Ishikawa (cell line): ENCODE results near the gene SGSH.

Experiments used
- CEBPB ChIP-seq: IDR thresholded peaks from 2 replicates; pipeline ENCODE4 v1.6.1; 2012
- EGR1 ChIP-seq: IDR thresholded peaks from 2 replicates; pipeline ENCODE4 v1.6.1; 2012
- EP300 ChIP-seq: IDR thresholded peaks from 2 replicates; pipeline ENCODE4 v1.6.1; 2012; ENCODE audit warnings: borderline replicate concordance
- FOXM1 ChIP-seq: IDR thresholded peaks from 2 replicates; pipeline ENCODE4 v1.6.1; 2012; ENCODE audit warnings: low read depth, borderline replicate concordance
- NFIC ChIP-seq: IDR thresholded peaks from 2 replicates; pipeline ENCODE4 v1.6.1; 2012
- RAD21 ChIP-seq: IDR thresholded peaks from 2 replicates; pipeline ENCODE4 v1.6.1; 2012; ENCODE audit warnings: low read depth
- TAF1 ChIP-seq: IDR thresholded peaks from 2 replicates; pipeline ENCODE4 v1.6.1; 2012; ENCODE audit warnings: low read depth, mild to moderate bottlenecking
- TCF12 ChIP-seq: IDR thresholded peaks from 2 replicates; pipeline ENCODE4 v1.6.1; 2012; ENCODE audit warnings: low read depth
- YY1 ChIP-seq: IDR thresholded peaks from 2 replicates; pipeline ENCODE4 v1.6.1; 2012; ENCODE audit warnings: low read depth
- TF ChIP-seq, protein P1 (sequence below): IDR thresholded peaks from 2 replicates; pipeline ENCODE4 v1.6.1; 2012
- TF ChIP-seq, protein P2 (sequence below): IDR thresholded peaks from 2 replicates; pipeline ENCODE4 v1.6.1; 2012; ENCODE audit warnings: low read depth, mild to moderate bottlenecking
- TF ChIP-seq, protein P3 (sequence below): IDR thresholded peaks from 2 replicates; pipeline ENCODE4 v1.6.1; 2012

DNA sequence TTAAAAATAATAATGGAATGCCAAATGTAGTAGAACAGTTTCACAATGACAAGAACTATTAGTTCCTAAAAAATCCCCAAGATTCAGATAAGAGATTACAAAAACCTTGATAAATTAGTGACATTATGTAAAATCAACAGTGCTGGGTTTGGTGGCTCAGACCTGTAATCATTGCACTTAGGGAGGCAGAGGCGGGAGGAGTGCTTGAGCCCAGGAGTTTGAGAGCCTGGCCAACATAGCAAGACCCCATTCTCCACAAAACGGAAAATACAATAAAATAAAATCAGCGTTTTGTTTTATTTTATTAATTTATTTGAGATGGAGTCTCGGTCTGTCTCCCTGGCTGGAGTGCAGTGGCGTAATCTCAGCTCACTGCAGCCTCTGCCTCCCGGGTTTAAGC is 46.2 kb downstream of the SGSH start:
- no peak for TF ChIP-seq NFIC
- TF ChIP-seq, protein P1, sequence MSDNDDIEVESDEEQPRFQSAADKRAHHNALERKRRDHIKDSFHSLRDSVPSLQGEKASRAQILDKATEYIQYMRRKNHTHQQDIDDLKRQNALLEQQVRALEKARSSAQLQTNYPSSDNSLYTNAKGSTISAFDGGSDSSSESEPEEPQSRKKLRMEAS, result no peak
- no peak for TF ChIP-seq YY1
- TF ChIP-seq RAD21, result no peak
- no peak for TF ChIP-seq TCF12
- no peak for TF ChIP-seq TAF1
- TF ChIP-seq EP300, result no peak
- TF ChIP-seq, protein P2, sequence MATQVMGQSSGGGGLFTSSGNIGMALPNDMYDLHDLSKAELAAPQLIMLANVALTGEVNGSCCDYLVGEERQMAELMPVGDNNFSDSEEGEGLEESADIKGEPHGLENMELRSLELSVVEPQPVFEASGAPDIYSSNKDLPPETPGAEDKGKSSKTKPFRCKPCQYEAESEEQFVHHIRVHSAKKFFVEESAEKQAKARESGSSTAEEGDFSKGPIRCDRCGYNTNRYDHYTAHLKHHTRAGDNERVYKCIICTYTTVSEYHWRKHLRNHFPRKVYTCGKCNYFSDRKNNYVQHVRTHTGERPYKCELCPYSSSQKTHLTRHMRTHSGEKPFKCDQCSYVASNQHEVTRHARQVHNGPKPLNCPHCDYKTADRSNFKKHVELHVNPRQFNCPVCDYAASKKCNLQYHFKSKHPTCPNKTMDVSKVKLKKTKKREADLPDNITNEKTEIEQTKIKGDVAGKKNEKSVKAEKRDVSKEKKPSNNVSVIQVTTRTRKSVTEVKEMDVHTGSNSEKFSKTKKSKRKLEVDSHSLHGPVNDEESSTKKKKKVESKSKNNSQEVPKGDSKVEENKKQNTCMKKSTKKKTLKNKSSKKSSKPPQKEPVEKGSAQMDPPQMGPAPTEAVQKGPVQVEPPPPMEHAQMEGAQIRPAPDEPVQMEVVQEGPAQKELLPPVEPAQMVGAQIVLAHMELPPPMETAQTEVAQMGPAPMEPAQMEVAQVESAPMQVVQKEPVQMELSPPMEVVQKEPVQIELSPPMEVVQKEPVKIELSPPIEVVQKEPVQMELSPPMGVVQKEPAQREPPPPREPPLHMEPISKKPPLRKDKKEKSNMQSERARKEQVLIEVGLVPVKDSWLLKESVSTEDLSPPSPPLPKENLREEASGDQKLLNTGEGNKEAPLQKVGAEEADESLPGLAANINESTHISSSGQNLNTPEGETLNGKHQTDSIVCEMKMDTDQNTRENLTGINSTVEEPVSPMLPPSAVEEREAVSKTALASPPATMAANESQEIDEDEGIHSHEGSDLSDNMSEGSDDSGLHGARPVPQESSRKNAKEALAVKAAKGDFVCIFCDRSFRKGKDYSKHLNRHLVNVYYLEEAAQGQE, result no peak
- no peak for TF ChIP-seq EGR1
- TF ChIP-seq, protein P3, sequence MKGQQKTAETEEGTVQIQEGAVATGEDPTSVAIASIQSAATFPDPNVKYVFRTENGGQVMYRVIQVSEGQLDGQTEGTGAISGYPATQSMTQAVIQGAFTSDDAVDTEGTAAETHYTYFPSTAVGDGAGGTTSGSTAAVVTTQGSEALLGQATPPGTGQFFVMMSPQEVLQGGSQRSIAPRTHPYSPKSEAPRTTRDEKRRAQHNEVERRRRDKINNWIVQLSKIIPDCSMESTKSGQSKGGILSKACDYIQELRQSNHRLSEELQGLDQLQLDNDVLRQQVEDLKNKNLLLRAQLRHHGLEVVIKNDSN, result no peak
- TF ChIP-seq CEBPB, result no peak
- no peak for TF ChIP-seq FOXM1
